ENCODE results near the gene RELN. TPM values are rescaled to one million over a fixed set of nuclear protein-coding genes. Genes with fewer than 3 reads are reported as not detected.
A peak's percentile ranks its signal among the peaks of the same experiment; 100 is the strongest.

RELN gene
- total and polyA plus RNA-seq, 12 donors, result 0.22 to 1.9 (median 0.93) TPM

- H3K4me1 ChIP-seq, result peaks cover 0 to 21% (median 4%) of the 10 kb centered on the region in 9 donors
- H3K36me3 ChIP-seq, result no peaks in the 10 kb centered on the region
- no peak for TF ChIP-seq CTCF (IDR thresholded peaks at IDR 0.05)
- H3K4me3 ChIP-seq, result no peak overlapping the region
- no peaks in the 10 kb centered on the region for H3K9me3 ChIP-seq
- intact Hi-C loops (cut with DNase I), result no loop called here
- peak; percentile 91 to 100 (median 98) for ATAC-seq
- DNase-seq, result peak; percentile 81 to 83
- peak overlapping the region in 3 of 10 donors; percentile 17 to 50 (median 48) for H3K27ac ChIP-seq
- H3K27me3 ChIP-seq, result no peaks in the 10 kb centered on the region
- WGBS, 2 donors, result 30 to 37% methylated on average over 4 of the region's 4 CpGs
These were observed 448.4 kb downstream of the RELN start for GRCh38 chr7:103541026-103541425.

- no peaks in the 10 kb centered on the region for H3K36me3 ChIP-seq
- no peaks in the 10 kb centered on the region for H3K9me3 ChIP-seq
- no peak for DNase-seq
- no peak overlapping the region for H3K4me3 ChIP-seq
- no peak for TF ChIP-seq CTCF (IDR thresholded peaks at IDR 0.05)
- no peak for ATAC-seq
- H3K27ac ChIP-seq, result peak overlapping the region in 5 of 10 donors; percentile 17 to 50 (median 47)
- WGBS, 2 donors, result 79 to 80% methylated on average over 7 of the region's 7 CpGs
- intact Hi-C loops (cut with DNase I), result no loop called here
- no peaks in the 10 kb centered on the region for H3K27me3 ChIP-seq
- peaks cover 0 to 21% (median 4%) of the 10 kb centered on the region in 9 donors for H3K4me1 ChIP-seq
These were observed 449.1 kb downstream of the RELN start for GRCh38 chr7:103540338-103540737.

GRCh38 chr7:103539875-103540274 is 449.6 kb downstream of the RELN start:
- peak in 4 of 8 donors; percentile 35 to 62 (median 54) for ATAC-seq
- no peaks in the 10 kb centered on the region for H3K9me3 ChIP-seq
- DNase-seq, result no peak
- H3K36me3 ChIP-seq, result no peaks in the 10 kb centered on the region
- peak overlapping the region in 4 of 10 donors; percentile 45 to 50 (median 48) for H3K27ac ChIP-seq
- 59 to 69% methylated on average over 8 of the region's 8 CpGs for WGBS, 2 donors
- no peak overlapping the region for H3K4me3 ChIP-seq
- no peak for TF ChIP-seq CTCF (IDR thresholded peaks at IDR 0.05)
- intact Hi-C loops (cut with DNase I), result no loop called here
- H3K4me1 ChIP-seq, result peaks cover 0 to 21% (median 4%) of the 10 kb centered on the region in 9 donors
- no peaks in the 10 kb centered on the region for H3K27me3 ChIP-seq

- ATAC-seq, result peak in 1 of 8 donors; percentile 29
These were observed 450.3 kb downstream of the RELN start for GRCh38 chr7:103538964-103539709.

More at GRCh38 chr7:103538964-103539709, 450.3 kb downstream of the RELN start:
- no peak overlapping the region for H3K27ac ChIP-seq
- H3K4me3 ChIP-seq, result no peak overlapping the region
- H3K4me1 ChIP-seq, result peaks cover 0 to 21% (median 4%) of the 10 kb centered on the region in 9 donors
- no peak for DNase-seq
- TF ChIP-seq CTCF (IDR thresholded peaks at IDR 0.05), result no peak
- H3K27me3 ChIP-seq, result no peaks in the 10 kb centered on the region
- H3K36me3 ChIP-seq, result no peaks in the 10 kb centered on the region
- no peaks in the 10 kb centered on the region for H3K9me3 ChIP-seq
- intact Hi-C loops (cut with DNase I), result no loop called here
- WGBS, 2 donors, result 66 to 70% methylated on average over 11 of the region's 11 CpGs
